Activated CD4-positive, alpha-beta T cell treated with anti-CD3 and anti-CD28 coated beads, Interleukin-2, amount 10 ng/mL, durations not matched to agents 24 days and 14 days (primary cell): Measurements from ENCODE around the gene GPATCH1. TPM values are rescaled to one million over a fixed set of nuclear protein-coding genes. Genes with fewer than 3 reads are reported as not detected.
"Not testable (repeated sequence)": the region's sequence is repeated elsewhere in the genome, so short reads cannot be mapped to it uniquely, and the experiment has no call there.

Experiments used
- DNase-seq: peaks from one replicate; pipeline ENCODE4 v3.0.0; 2022
- H3K27ac Mint-ChIP-seq: one replicate; pipeline ENCODE4 v1.8.0; 2022; ENCODE audit warnings: mild to moderate bottlenecking, mixed read lengths
- H3K27me3 Mint-ChIP-seq: one replicate; pipeline ENCODE4 v1.8.0; 2022; ENCODE audit warnings: mixed read lengths
- H3K36me3 Mint-ChIP-seq: one replicate; pipeline ENCODE4 v1.8.0; 2022; ENCODE audit warnings: low read depth, mild to moderate bottlenecking, mixed read lengths
- H3K4me1 Mint-ChIP-seq: one replicate; pipeline ENCODE4 v1.8.0; 2021; ENCODE audit warnings: mixed read lengths
- H3K4me3 Mint-ChIP-seq: one replicate; pipeline ENCODE4 v1.8.0; 2022; ENCODE audit warnings: mild to moderate bottlenecking, moderate library complexity, mixed read lengths
- H3K9me3 Mint-ChIP-seq: one replicate; pipeline ENCODE4 v1.8.0; 2021; ENCODE audit warnings: mixed read lengths
- intact Hi-C: fragments of 100-400 bp; cut with micrococcal nuclease; formaldehyde crosslinking; loops from one replicate; pipeline ENCODE4 v1.15.1; 2023
- total RNA-seq: library from RNA; stranded (reverse); gene quantifications from 2 replicates; pipeline ENCODE4 v1.2.3, GENCODE V29; 2022

GPATCH1 gene
- total RNA-seq, 1 donor from 2014 or later: 11.7 TPM

DNA sequence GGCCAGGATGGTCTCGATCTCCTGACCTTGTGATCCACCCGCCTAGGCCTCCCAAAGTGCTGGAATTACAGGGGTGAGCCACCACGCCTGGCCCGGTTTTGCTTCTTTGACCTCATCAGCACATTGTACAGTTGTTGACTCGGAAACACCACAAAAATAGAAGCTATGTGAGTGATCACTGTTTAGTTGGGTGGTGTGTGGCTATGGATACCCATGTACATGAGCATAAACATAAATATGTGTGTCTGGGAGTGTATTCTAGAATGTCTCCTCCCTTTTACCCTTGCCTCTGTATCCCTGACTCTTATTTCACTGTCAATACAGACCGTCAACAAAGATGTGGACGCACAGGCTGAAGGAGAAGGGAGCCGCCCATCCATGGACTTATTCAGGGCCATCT, 36.5 kb downstream of the GPATCH1 start:
- Mint-ChIP-seq H3K4me1 (no peaks in the 10 kb centered on the region), H3K9me3 (no peaks in the 10 kb centered on the region), H3K36me3 (peaks cover 34% of the 10 kb centered on the region), H3K27ac (no peak overlapping the region), H3K27me3 (no peaks in the 10 kb centered on the region), H3K4me3 (no peak overlapping the region)
- DNase-seq: no peak
- intact Hi-C loops: no loop called here

DNA sequence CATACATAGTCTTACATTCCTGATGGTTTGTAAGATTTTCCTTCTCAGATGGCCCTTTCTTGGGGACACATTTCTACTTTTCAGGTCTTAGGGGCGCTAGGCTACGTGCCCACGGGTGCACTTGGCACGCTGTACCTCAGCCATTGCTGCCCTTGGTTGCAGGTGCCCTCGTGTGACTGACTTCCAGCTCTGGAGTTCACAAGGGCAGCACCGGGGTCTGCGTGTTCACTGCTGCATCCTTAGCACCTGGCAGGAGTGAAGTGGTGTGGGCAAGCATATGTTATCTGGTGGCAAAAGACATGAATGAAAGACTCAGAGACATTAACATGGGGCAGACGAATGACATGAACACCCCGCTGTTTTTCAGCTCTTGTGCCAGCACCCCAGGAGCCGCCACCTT, 37.7 kb downstream of the GPATCH1 start:
- no peak overlapping the region for H3K27ac Mint-ChIP-seq

DNA sequence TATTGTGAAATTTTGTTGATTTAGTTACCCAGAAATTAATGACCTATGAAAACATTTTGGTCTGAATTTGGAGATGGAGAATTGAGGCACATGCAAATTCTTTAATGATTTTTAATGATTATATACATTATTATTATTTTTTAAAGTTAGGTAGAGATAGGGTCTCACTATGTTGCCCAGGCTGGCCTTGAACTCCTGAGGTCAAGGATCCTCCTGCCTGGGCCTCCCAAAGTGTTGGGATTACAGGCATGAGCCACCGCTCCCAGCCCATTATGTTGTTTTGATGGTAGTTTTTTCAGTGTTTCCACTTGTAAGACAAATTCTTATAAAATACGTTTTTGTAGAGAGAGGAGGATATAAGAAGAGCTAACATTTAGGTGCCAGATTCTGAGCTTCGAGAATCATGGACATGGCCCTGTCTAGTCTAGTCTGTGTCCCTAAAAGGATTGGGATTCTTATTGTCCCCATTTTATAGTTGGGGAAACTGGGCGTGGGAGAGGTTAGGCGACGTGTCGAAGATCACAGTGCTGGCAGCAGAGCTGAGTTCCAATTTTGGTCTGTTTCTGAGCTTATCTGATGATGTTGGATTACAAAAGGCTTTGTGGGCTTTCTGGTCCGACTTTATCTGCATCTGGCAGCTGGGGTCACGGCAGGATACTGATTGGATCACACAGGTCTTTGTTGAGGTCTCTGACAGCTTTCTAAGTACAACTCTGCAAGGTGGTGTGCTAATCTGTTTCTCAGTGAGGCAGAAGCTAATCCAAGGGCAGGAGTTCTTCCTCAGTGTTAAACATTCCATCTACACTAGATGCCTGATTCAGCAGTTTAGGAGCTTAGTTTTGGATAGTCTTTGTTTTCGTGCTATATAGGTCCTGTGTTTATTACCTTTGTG, 43.5 kb downstream of the GPATCH1 start:
- no peak overlapping the region for H3K4me3 Mint-ChIP-seq
- H3K27me3 Mint-ChIP-seq: no peaks in the 10 kb centered on the region
- no peak for DNase-seq
- no peaks in the 10 kb centered on the region for H3K9me3 Mint-ChIP-seq
- no peak overlapping the region for H3K27ac Mint-ChIP-seq
- peaks cover 4% of the 10 kb centered on the region for H3K4me1 Mint-ChIP-seq
- H3K36me3 Mint-ChIP-seq: peaks cover 23% of the 10 kb centered on the region
- intact Hi-C loops: loop anchor here (5.0 kb wide), 1 partner anchor 283 kb away; no protein-coding TSS in a partner anchor

More for the DNA sequence above, 37.7 kb downstream of the GPATCH1 start:
- no peaks in the 10 kb centered on the region for H3K9me3 Mint-ChIP-seq
- no peaks in the 10 kb centered on the region for H3K4me1 Mint-ChIP-seq
- intact Hi-C loops: loop anchor here (1.0 kb wide), 1 partner anchor 142 kb away; no protein-coding TSS in a partner anchor
- no peaks in the 10 kb centered on the region for H3K27me3 Mint-ChIP-seq
- no peak for DNase-seq
- no peak overlapping the region for H3K4me3 Mint-ChIP-seq
- H3K36me3 Mint-ChIP-seq: peaks cover 32% of the 10 kb centered on the region

DNA sequence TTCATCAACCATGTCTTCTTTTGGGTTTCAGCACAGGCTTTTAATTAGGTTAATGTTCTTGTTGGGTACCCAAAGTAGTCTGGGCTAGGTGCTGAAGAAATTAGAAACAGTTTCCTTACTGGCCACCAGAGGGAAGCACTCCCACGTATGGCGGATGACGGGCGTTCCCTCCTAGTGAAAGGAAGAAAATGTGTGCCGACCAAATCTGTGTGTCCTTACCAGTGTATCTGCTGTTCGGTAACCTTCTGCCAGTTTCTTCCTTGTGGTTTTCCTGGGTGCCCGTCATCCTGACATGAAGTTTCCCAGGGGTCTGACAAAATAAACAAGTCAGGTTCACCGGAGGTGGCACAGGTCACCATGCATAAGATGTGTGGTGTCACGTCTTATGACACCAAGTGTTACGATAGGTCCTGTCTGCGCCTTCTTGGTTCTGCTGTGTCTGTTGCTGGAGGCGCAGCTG, 45.0 kb downstream of the GPATCH1 start:
- Mint-ChIP-seq H3K4me3 (no peak overlapping the region), H3K9me3 (no peaks in the 10 kb centered on the region), H3K4me1 (peaks cover 4% of the 10 kb centered on the region), H3K27me3 (no peaks in the 10 kb centered on the region), H3K27ac (no peak overlapping the region), H3K36me3 (peaks cover 33% of the 10 kb centered on the region)
- intact Hi-C loops: loop anchor here (1.0 to 5.0 kb wide), 2 partner anchors 58 to 281 kb away; no protein-coding TSS in a partner anchor
- peak; percentile 85 for DNase-seq

DNA sequence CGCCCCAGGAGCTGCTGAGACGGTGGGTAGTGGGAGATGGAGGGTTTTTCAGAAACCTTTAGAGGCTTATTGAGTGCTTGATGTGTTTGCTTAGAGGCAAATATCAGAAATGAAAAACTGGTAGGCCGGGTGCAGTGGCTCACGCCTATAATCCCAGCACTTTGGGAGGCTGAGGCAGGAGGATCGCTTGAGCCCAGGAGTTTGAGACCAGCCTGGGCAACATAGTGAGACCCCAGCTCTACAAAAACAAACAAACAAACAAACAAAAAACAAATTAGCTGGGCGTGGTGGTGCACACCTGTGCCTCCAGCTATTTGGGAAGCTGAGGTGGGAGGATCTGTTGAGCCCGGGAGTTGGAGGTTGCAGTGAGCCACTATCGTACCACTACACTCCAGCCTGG, 45.7 kb downstream of the GPATCH1 start:
- H3K9me3 Mint-ChIP-seq, H3K27ac Mint-ChIP-seq, H3K4me1 Mint-ChIP-seq, H3K4me3 Mint-ChIP-seq, H3K27me3 Mint-ChIP-seq, DNase-seq: not testable (repeated sequence)
- peaks cover 31% of the 10 kb centered on the region for H3K36me3 Mint-ChIP-seq
- intact Hi-C loops: loop anchor here (1.0 to 5.0 kb wide), 2 partner anchors 58 to 281 kb away; no protein-coding TSS in a partner anchor

DNA sequence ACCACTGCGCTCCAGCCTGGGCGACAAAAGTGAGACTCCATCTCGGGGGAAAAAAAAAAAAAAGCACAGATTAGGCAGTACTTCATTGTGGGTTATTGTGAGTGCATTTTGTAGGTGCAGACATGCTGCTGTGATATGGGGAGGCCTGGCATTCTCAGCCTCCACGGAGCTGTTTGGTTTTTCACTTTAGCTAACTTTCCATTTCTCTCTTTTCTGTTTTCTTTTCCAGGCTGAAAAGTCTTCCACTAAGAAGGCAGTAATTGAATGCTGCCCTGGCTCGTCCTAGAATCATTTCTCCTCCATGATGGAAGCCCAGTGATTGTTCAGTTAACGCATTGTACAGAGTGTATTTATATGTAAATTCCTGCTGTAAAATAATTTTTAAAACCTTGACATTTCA, 48.9 kb downstream of the GPATCH1 start:
- H3K4me3 Mint-ChIP-seq: no peak overlapping the region
- no peaks in the 10 kb centered on the region for H3K9me3 Mint-ChIP-seq
- H3K4me1 Mint-ChIP-seq: peaks cover 4% of the 10 kb centered on the region
- no peaks in the 10 kb centered on the region for H3K27me3 Mint-ChIP-seq
- DNase-seq: no peak
- H3K27ac Mint-ChIP-seq: no peak overlapping the region
- intact Hi-C loops: loop anchor here (5.0 kb wide), 1 partner anchor 277 kb away; no protein-coding TSS in a partner anchor
- peaks cover 32% of the 10 kb centered on the region for H3K36me3 Mint-ChIP-seq

DNA sequence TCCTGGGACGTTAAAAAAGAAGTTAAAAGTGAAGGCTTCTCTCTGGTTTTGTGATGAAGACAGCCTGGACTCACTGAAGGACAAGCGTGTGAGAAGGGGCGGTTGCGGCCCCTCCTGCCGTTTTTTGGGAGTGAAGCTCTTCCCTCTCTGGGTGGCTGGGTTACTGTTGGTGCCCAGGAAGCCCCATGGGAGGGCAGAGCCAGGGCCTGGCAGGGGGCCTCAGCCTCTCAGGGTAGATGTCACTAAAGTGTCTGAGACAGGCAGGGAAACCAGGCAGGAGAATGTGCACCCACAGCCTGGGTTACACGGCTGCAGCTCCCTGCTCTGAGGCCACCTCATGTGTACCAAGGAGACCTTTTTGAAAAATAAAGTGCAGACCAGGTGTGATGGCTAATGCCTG, 49.5 kb downstream of the GPATCH1 start:
- Mint-ChIP-seq H3K36me3 (peaks cover 30% of the 10 kb centered on the region), H3K27me3 (no peaks in the 10 kb centered on the region), H3K27ac (no peak overlapping the region), H3K4me1 (peaks cover 7% of the 10 kb centered on the region), H3K9me3 (no peaks in the 10 kb centered on the region), H3K4me3 (no peak overlapping the region)
- intact Hi-C loops: no loop called here
- no peak for DNase-seq

DNA sequence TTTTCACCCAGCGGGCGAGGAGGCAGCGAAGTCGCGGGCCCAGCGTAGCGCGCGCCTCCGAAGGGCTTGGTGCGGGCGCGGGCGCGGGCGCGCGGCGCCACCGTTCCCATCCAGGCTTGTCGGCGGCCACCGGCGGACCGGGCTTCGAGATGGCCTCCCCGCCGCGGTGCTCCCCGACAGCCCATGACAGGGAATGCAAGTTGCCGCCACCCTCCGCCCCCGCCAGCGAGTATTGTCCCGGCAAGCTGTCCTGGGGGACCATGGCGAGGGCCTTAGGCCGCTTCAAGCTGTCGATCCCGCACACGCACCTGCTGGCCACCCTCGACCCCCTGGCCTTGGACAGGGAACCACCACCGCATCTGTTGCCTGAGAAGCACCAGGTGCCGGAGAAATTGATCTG, 51.0 kb downstream of the GPATCH1 start, which contains the start of gene WDR88:
WDR88 (plus strand) TSS at position 94 of the 400 bp plus-strand sequence; CDS start at position 150, 56 bp downstream.
- DNase-seq: no peak
- peaks cover 3% of the 10 kb centered on the region for H3K4me1 Mint-ChIP-seq
- H3K36me3 Mint-ChIP-seq: peaks cover 21% of the 10 kb centered on the region
- intact Hi-C loops: no loop called here
- H3K4me3 Mint-ChIP-seq: no peak within 1 kb of the TSS
- no peaks in the 10 kb centered on the region for H3K9me3 Mint-ChIP-seq
- no peaks in the 10 kb centered on the region for H3K27me3 Mint-ChIP-seq
- no peak within 1 kb of the TSS for H3K27ac Mint-ChIP-seq

DNA sequence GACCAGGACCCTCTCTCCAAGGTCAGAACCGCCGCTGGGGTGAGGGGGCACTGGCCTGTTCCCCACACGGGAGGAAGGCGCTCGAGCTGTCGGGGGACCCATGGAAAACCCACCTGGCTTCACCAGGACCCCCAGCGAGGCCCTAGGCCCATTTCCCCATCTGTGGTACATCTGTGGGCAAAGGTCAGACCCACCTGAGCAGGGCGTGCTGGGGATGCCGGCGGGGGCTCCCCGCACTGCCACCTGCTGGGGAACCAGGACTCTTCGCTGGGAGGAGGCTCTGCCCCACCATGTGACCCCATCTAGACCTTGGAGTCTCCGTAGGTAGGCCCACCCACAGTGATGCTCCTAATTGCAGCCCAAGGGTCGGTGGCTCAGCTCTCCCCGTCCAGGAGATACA, 51.4 kb downstream of the GPATCH1 start:
- no peaks in the 10 kb centered on the region for H3K9me3 Mint-ChIP-seq
- no peaks in the 10 kb centered on the region for H3K27me3 Mint-ChIP-seq
- H3K36me3 Mint-ChIP-seq: peaks cover 21% of the 10 kb centered on the region
- H3K27ac Mint-ChIP-seq: no peak overlapping the region
- no peak overlapping the region for H3K4me3 Mint-ChIP-seq
- H3K4me1 Mint-ChIP-seq: peaks cover 3% of the 10 kb centered on the region
- no peak for DNase-seq
- intact Hi-C loops: no loop called here

DNA sequence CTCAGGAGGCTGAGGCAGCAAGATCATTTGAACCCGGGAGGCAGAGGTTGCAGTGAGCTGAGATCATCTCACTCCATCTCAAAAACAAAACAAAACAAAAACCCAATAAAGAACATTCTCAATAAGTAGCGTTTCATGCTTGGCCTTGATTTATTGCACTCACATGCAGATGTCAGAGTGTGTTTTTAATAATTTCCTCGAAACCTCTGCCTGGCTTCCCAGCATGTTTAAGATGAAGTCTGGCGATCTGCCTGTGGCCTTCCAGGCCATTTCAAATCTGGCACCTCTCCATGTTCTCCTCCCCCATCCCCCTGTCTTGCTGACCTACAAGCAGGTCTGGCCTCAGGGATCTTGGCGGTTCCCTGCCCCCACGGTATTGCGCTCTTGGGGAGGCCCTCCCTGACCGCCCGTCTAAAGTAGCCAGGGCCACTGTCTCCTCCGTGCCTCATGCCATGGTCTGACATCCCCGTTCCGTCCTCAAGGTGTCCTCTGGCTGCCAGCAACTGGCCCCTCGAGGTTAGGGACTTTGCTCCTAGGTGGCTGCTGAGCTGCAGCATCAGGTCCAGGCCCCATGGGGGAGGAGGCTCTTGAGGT, 52.6 kb downstream of the GPATCH1 start:
- intact Hi-C loops: no loop called here

DNA sequence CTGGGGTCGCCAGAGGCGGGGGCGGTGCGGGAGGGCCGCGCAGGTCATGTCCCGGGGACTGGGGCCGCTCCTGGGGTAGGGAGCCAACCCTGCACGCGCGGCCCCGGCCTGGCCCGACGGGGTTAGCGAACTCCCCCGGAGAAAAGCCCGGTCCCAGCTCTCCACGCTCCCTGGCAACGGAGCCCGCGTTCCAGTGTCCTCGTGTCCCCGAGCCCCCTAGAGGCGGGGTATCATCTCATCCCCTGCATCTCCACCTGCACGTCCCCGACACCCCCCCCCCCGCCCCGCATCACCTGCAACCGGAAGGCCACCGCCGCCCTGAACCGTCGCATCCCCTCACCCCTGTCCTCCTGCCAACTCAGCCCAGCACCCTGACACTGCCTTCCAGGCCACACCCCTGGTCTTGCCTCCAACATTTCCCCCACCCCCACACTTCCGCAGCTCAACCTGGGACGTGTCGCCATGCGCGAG, 53.6 kb downstream of the GPATCH1 start:
- H3K36me3 Mint-ChIP-seq: peaks cover 11% of the 10 kb centered on the region
- H3K27me3 Mint-ChIP-seq: no peaks in the 10 kb centered on the region
- peak overlapping the region; percentile 66 for H3K27ac Mint-ChIP-seq
- peaks cover 3% of the 10 kb centered on the region for H3K4me1 Mint-ChIP-seq
- H3K9me3 Mint-ChIP-seq: no peaks in the 10 kb centered on the region
- H3K4me3 Mint-ChIP-seq: peak overlapping the region; percentile 75
- intact Hi-C loops: no loop called here
- peak; percentile 85 for DNase-seq

More for the DNA sequence above, 52.6 kb downstream of the GPATCH1 start:
- no peak for DNase-seq
- Mint-ChIP-seq H3K27me3 (no peaks in the 10 kb centered on the region), H3K4me3 (no peak overlapping the region), H3K27ac (no peak overlapping the region), H3K9me3 (no peaks in the 10 kb centered on the region), H3K36me3 (peaks cover 16% of the 10 kb centered on the region), H3K4me1 (peaks cover 3% of the 10 kb centered on the region)

DNA sequence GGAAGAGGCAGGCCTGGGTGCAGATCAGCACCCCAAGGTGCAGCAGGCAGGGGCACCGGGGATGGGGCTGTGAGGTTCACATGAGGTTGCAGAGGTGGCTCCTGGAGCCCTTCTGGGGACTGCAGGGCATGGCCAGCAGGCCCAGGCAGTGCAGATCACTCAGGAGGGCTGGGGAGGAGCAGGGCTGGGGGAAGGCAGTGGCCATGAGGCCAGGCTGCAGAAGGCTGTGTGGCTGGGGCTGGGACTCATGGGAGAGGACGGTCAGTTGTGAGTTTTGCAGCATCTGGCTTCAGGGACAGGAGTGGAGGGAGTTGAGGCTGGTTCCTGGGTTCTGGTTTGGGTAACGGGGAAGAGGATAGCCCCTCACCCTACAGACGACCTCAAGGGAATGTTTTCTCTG, 58.2 kb downstream of the GPATCH1 start:
- H3K4me1 Mint-ChIP-seq: peaks cover 8% of the 10 kb centered on the region
- no peak overlapping the region for H3K27ac Mint-ChIP-seq
- peaks cover 2% of the 10 kb centered on the region for H3K27me3 Mint-ChIP-seq
- no peaks in the 10 kb centered on the region for H3K36me3 Mint-ChIP-seq
- intact Hi-C loops: no loop called here
- no peak overlapping the region for H3K4me3 Mint-ChIP-seq
- H3K9me3 Mint-ChIP-seq: no peaks in the 10 kb centered on the region
- no peak for DNase-seq

DNA sequence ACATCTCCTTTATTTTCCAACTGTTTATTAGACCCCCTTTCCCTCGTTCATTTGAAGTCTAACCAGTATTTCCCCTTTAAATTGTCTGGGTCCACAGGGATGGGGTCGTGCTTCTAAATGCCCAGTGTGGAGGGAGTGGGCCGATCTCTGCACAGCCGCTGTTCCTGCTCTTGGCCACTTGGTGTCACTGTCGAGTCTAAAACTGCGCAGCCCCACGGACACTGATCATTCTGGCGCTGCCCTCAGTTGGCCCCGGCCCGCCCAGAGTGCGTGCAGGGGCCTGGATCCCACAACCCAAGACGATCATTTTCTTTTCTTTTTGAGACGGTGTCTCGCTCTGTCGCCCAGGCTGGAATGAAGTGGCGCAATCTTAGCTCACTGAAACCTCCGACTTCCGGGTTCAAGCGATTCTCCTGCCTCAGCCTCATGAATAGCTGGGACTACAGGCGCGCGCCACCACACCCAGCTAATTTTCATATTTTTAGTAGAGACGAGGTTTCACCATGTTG, 63.0 kb downstream of the GPATCH1 start:
- intact Hi-C loops: loop anchor here (1.0 to 10.0 kb wide), 3 partner anchors 33 to 91 kb away; no protein-coding TSS in a partner anchor

More for the DNA sequence above, 63.0 kb downstream of the GPATCH1 start:
- no peaks in the 10 kb centered on the region for H3K9me3 Mint-ChIP-seq
- H3K36me3 Mint-ChIP-seq: no peaks in the 10 kb centered on the region
- H3K4me3 Mint-ChIP-seq: no peak overlapping the region
- DNase-seq: peak; percentile 90
- peaks cover 2% of the 10 kb centered on the region for H3K27me3 Mint-ChIP-seq
- peaks cover 4% of the 10 kb centered on the region for H3K4me1 Mint-ChIP-seq
- no peak overlapping the region for H3K27ac Mint-ChIP-seq
